Body of pancreas (tissue), 4 donors: ENCODE measurements around the gene TEX48. TPM values are rescaled to one million over a fixed set of nuclear protein-coding genes. Genes with fewer than 3 reads are reported as not detected.

Source experiments
- ATAC-seq: fragments of 150-250 bp; one replicate; pipeline ENCODE4 v1.9.1; 2016
- DNase-seq, 4 donors: peaks; one replicate each; pipeline ENCODE4 v3.0.0-alpha.2; 2019
- H3K27ac ChIP-seq, 4 donors: fragments of 200-600 bp; sonication (generic); 1 replicate in 3 of 4; 2 replicates in 1 of 4; pipeline versions ENCODE4 v1.5.1 to v1.6.1; 2016 to 2019; ENCODE audit warnings: mild to moderate bottlenecking in 1 of 4, mixed read lengths in 1 of 4, moderate library complexity in 1 of 4
- H3K27me3 ChIP-seq, 2 donors: fragments of 200-600 bp; sonication (generic); one replicate each; pipeline ENCODE4 v1.6.0; 2016; ENCODE audit warnings: mild to moderate bottlenecking in 1 of 2
- H3K36me3 ChIP-seq, 2 donors: fragments of 200-600 bp; sonication (generic); replicated peaks in 1 of 2; 2 replicates each; pipeline ENCODE4 v1.5.1; 2016; ENCODE audit warnings: low read depth in 2 of 2; ENCODE audit not compliant: insufficient read depth in 1 of 2
- H3K4me1 ChIP-seq: fragments of 200-600 bp; sonication (generic); one replicate; pipeline ENCODE4 v1.6.0; 2016
- H3K4me3 ChIP-seq, 2 donors: fragments of 200-600 bp; sonication (generic); 1 replicate in 1 of 2; 2 replicates in 1 of 2; pipeline ENCODE4 v1.5.1; 2016 to 2019
- H3K9me3 ChIP-seq, 3 donors: fragments of 200-600 bp; sonication (generic); 1 replicate in 2 of 3; 2 replicates in 1 of 3; pipeline ENCODE4 v1.5.1; 2016
- POLR2A ChIP-seq, 3 donors: fragments of 450-650 bp; IDR thresholded peaks; one replicate each; pipeline ENCODE4 v1.6.1; 2016; ENCODE audit warnings: antibody characterized with exemption in 3 of 3, mild to moderate bottlenecking in 2 of 3
- WGBS, 2 donors: methylation state at CpG; one replicate each; pipeline ENCODE4 v1.1.5; 2017; 5-methylcytosine and 5-hydroxymethylcytosine counted together
- intact Hi-C: fragments of 100-400 bp; cut with DNase I; formaldehyde crosslinking; loops from one replicate; pipeline ENCODE4 v1.15.1; 2023
- total RNA-seq, 2 donors: library from RNA; depleted of rRNA; stranded (reverse); fragments of >200 nt; gene quantifications; one replicate each; pipeline ENCODE4 v1.1.0, GENCODE V29; 2016
- TF ChIP-seq, protein P1 (sequence below), 7 experiments: fragments of 450-650 bp in 4 of 7; fragments of 200-600 bp in 3 of 7; sonication (generic) in 3 of 7; IDR thresholded peaks; one replicate each; pipeline ENCODE4 v1.5.1; 2016 to 2019; ENCODE audit warnings: antibody characterized with exemption in 7 of 7

Gene TEX48
- total RNA-seq, 2 donors from 2014 or later: not detected

DNA sequence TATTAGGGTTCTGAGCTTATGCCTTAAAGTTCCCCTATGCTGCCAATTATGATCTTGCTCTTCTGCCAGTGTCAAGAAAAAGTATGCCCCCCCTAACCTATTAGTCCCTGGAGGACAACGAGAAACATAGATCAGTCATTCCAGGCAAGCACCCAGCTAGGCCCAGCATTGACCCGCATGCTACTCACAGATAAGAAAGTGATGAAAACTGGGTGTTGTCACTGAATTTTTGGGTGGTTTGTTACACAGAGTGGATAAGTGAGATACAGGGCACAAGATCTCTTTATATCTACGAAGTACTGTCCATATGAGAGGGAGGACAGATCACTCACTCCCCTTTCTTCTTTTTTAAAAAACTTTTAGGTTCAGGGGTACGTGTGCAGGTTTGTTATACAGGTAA lies 6.4 kb upstream of the TEX48 start:
- no peak for ATAC-seq
- Histone ChIP-seq H3K27me3 (no peaks in the 10 kb centered on the region), H3K36me3 (no peaks in the 10 kb centered on the region), H3K4me3 (no peak overlapping the region), H3K4me1 (no peaks in the 10 kb centered on the region), H3K9me3 (no peaks in the 10 kb centered on the region), H3K27ac (no peak overlapping the region)
- 82 to 83% methylated on average over 4 of the region's 4 CpGs for WGBS, 2 donors
- intact Hi-C loops: no loop called here
- no peak for TF ChIP-seq POLR2A (IDR thresholded peaks at IDR 0.05)
- TF ChIP-seq, protein P1, sequence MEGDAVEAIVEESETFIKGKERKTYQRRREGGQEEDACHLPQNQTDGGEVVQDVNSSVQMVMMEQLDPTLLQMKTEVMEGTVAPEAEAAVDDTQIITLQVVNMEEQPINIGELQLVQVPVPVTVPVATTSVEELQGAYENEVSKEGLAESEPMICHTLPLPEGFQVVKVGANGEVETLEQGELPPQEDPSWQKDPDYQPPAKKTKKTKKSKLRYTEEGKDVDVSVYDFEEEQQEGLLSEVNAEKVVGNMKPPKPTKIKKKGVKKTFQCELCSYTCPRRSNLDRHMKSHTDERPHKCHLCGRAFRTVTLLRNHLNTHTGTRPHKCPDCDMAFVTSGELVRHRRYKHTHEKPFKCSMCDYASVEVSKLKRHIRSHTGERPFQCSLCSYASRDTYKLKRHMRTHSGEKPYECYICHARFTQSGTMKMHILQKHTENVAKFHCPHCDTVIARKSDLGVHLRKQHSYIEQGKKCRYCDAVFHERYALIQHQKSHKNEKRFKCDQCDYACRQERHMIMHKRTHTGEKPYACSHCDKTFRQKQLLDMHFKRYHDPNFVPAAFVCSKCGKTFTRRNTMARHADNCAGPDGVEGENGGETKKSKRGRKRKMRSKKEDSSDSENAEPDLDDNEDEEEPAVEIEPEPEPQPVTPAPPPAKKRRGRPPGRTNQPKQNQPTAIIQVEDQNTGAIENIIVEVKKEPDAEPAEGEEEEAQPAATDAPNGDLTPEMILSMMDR (IDR thresholded peaks at IDR 0.05): no peak
- no peak for DNase-seq

DNA sequence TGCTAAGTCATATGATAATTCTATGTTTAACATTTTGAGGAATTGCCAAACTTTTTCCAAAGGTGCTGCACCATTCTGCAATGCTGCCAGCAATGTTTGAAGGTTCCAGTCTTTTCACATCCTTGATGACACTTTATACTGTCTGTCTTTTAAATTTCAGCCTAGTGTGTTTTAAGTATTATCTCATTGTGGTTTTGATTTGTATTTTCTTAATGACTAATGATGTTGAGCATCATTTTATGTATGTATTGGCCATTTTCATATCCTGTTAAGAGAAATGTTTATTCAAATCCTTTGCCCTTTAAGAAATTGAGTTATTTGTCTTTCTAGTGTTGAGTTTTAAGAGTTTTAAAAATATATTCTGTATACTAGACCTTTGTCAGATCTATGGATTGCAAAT lies 5.0 kb upstream of the TEX48 start:
- H3K4me1 ChIP-seq: no peaks in the 10 kb centered on the region
- H3K9me3 ChIP-seq: no peaks in the 10 kb centered on the region
- H3K4me3 ChIP-seq: no peak overlapping the region
- H3K27ac ChIP-seq: no peak overlapping the region
- intact Hi-C loops: no loop called here
- ATAC-seq (no peak), DNase-seq (no peak)
- no peak for TF ChIP-seq POLR2A (IDR thresholded peaks at IDR 0.05)
- TF ChIP-seq, protein P1 (IDR thresholded peaks at IDR 0.05): no peak
- no peaks in the 10 kb centered on the region for H3K36me3 ChIP-seq
- H3K27me3 ChIP-seq: no peaks in the 10 kb centered on the region

- H3K27me3 ChIP-seq: no peaks in the 10 kb centered on the region
- ATAC-seq (no peak), DNase-seq (no peak)
- H3K27ac ChIP-seq: no peak overlapping the region
- no peak for TF ChIP-seq POLR2A (IDR thresholded peaks at IDR 0.05)
- TF ChIP-seq, protein P1 (IDR thresholded peaks at IDR 0.05): no peak
- intact Hi-C loops: no loop called here
- H3K9me3 ChIP-seq: no peaks in the 10 kb centered on the region
- WGBS, 2 donors: 71 to 75% methylated on average over 5 of the region's 5 CpGs
- no peak overlapping the region for H3K4me3 ChIP-seq
- H3K4me1 ChIP-seq: no peaks in the 10 kb centered on the region
- no peaks in the 10 kb centered on the region for H3K36me3 ChIP-seq
These were observed 4.0 kb upstream of the TEX48 start for GRCh38 chr9:114685951-114686350.

- no peak for TF ChIP-seq POLR2A (IDR thresholded peaks at IDR 0.05)
- TF ChIP-seq, protein P1 (IDR thresholded peaks at IDR 0.05): no peak
- intact Hi-C loops: no loop called here
- DNase-seq (no peak), ATAC-seq (no peak)
- Histone ChIP-seq H3K27me3 (no peaks in the 10 kb centered on the region), H3K27ac (no peak overlapping the region), H3K9me3 (no peaks in the 10 kb centered on the region), H3K36me3 (no peaks in the 10 kb centered on the region), H3K4me3 (no peak overlapping the region), H3K4me1 (no peaks in the 10 kb centered on the region)
- 74 to 84% methylated on average over 6 of the region's 6 CpGs for WGBS, 2 donors
These were observed 2.0 kb upstream of the TEX48 start for GRCh38 chr9:114684036-114684435.

DNA sequence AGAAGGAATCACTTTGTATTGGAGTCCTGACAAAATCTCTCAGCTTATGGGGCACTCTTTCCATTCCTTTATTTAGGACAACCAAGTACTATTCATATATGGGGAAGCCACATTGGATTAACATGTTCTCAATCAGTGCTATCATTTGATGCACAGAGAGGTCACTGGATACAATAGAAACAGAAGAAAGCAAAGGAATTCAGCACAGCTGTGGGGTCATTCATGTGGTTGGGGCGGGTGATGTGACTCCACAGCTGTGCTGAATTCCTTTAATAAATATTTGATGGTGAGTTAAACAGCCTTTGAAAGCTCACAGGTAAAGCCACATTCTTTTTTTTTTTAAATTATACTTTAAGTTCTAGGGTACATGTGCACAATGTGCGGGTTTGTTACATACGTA lies 854 bp upstream of the TEX48 start:
- no peaks in the 10 kb centered on the region for H3K4me1 ChIP-seq
- H3K36me3 ChIP-seq: no peaks in the 10 kb centered on the region
- ATAC-seq (no peak), DNase-seq (no peak)
- no peak overlapping the region for H3K27ac ChIP-seq
- no peak for TF ChIP-seq POLR2A (IDR thresholded peaks at IDR 0.05)
- TF ChIP-seq, protein P1 (IDR thresholded peaks at IDR 0.05): no peak
- WGBS, 2 donors: 80 to 84% methylated on average over 3 of the region's 3 CpGs
- H3K27me3 ChIP-seq: no peaks in the 10 kb centered on the region
- H3K9me3 ChIP-seq: no peaks in the 10 kb centered on the region
- intact Hi-C loops: no loop called here
- H3K4me3 ChIP-seq: no peak overlapping the region
